ENCODE data around the gene CFAP251. TPM values are rescaled to one million over a fixed set of nuclear protein-coding genes. Genes with fewer than 3 reads are reported as not detected.

The CFAP251 gene
- total and polyA plus RNA-seq, 3 donors from 2014 or later = 29.0 to 56.1 (median 41.5) TPM

- no peak for DNase-seq
- intact Hi-C loops (cut with DNase I; ENCODE audit: low total_unique reads) = no loop called here
- no peak overlapping the region for H3K4me3 ChIP-seq
Observed at GRCh38 chr12:121933522-121934308, 15.3 kb downstream of the CFAP251 start.

GRCh38 chr12:121934309-121934664 is 15.9 kb downstream of the CFAP251 start:
- no peaks in the 10 kb centered on the region for H3K36me3 ChIP-seq (ENCODE audit: low read depth, missing control alignments)
- H3K27ac ChIP-seq = no peak overlapping the region
- H3K27me3 ChIP-seq = no peaks in the 10 kb centered on the region
- no peaks in the 10 kb centered on the region for H3K9me3 ChIP-seq
- 92% methylated on average over 2 of the region's 2 CpGs for WGBS, 2 donors
- intact Hi-C loops (cut with DNase I; ENCODE audit: low total_unique reads) = no loop called here
- no peak for DNase-seq
- no peaks in the 10 kb centered on the region for H3K4me1 ChIP-seq
- TF ChIP-seq CTCF (IDR thresholded peaks at IDR 0.05) = no peak
- H3K4me3 ChIP-seq = no peak overlapping the region

More at GRCh38 chr12:121933522-121934308, 15.3 kb downstream of the CFAP251 start:
- no peaks in the 10 kb centered on the region for H3K4me1 ChIP-seq
- 85 to 92% methylated on average over 17 of the region's 17 CpGs for WGBS, 2 donors
- TF ChIP-seq CTCF (IDR thresholded peaks at IDR 0.05) (no peak), POLR2A (IDR thresholded peaks at IDR 0.05) (no peak)
- H3K36me3 ChIP-seq (ENCODE audit: low read depth, missing control alignments) = no peaks in the 10 kb centered on the region
- no peak overlapping the region for H3K27ac ChIP-seq
- no peaks in the 10 kb centered on the region for H3K27me3 ChIP-seq
- H3K9me3 ChIP-seq = no peaks in the 10 kb centered on the region

- H3K27me3 ChIP-seq = no peaks in the 10 kb centered on the region
- no peak overlapping the region for H3K4me3 ChIP-seq
- no peaks in the 10 kb centered on the region for H3K4me1 ChIP-seq
- no peak for DNase-seq
- TF ChIP-seq CTCF (IDR thresholded peaks at IDR 0.05) = no peak
- TF ChIP-seq POLR2A (IDR thresholded peaks at IDR 0.05) = no peak
- intact Hi-C loops (cut with DNase I; ENCODE audit: low total_unique reads) = no loop called here
- no peaks in the 10 kb centered on the region for H3K36me3 ChIP-seq (ENCODE audit: low read depth, missing control alignments)
- no peaks in the 10 kb centered on the region for H3K9me3 ChIP-seq
- no peak overlapping the region for H3K27ac ChIP-seq
- WGBS, 2 donors = 91 to 96% methylated on average over 7 of the region's 7 CpGs
Observed at GRCh38 chr12:121937654-121938053, 19.3 kb downstream of the CFAP251 start.

- TF ChIP-seq CTCF (IDR thresholded peaks at IDR 0.05) (no peak), POLR2A (IDR thresholded peaks at IDR 0.05) (no peak)
- Histone ChIP-seq H3K27me3 (no peaks in the 10 kb centered on the region), H3K4me1 (no peaks in the 10 kb centered on the region), H3K9me3 (no peaks in the 10 kb centered on the region), H3K27ac (no peak overlapping the region), H3K4me3 (no peak overlapping the region), H3K36me3 (ENCODE audit: low read depth, missing control alignments) (no peaks in the 10 kb centered on the region)
- DNase-seq = no peak
- intact Hi-C loops (cut with DNase I; ENCODE audit: low total_unique reads) = no loop called here
- 71 to 72% methylated on average over 7 of the region's 7 CpGs for WGBS, 2 donors
Observed at GRCh38 chr12:121939186-121939585, 20.8 kb downstream of the CFAP251 start.
